T47D (cell line): ENCODE measurements around the gene ZXDA.

ENCODE experiments used
- DNase-seq, 2 experiments: peaks; one replicate each; pipeline versions ENCODE4 v3.0.0 to v3.0.0-alpha.2; 2011 to 2012; ENCODE audit warnings: low read depth in 1 of 2, low spot score in 1 of 2
- JUND ChIP-seq: IDR thresholded peaks from 2 replicates; pipeline ENCODE4 v1.6.1; 2012; ENCODE audit warnings: low read depth
- in situ Hi-C: cut with HindIII; loops from 2 replicates; pipeline ENCODE4 v1.10.0; 2016; ENCODE audit warnings: low sequenced_read_pairs, low pct_unique_long_range_greater_than_20kb

The ZXDA gene

DNA sequence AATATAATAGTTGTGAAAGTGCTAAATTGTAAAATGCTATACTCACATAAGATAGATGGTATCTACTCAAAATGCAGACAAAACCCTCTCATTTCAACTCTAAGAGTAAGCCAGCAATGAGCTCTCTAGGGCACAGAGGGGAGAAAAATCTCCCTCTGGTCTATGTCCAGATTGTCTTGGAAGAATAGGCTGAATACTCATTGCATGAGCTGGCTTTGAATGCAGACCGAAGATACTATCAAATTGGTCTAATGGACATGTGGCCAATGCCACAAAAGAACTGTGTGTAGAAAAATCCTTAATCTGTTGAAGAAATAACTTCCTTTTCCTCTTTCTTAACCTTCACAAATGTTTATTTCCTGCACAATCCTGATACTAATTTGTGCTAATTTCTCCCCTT lies 3.5 kb downstream of the ZXDA start:
- DNase-seq, result no peak
- no peak for TF ChIP-seq JUND
- in situ Hi-C loops, result no loop called here

DNA sequence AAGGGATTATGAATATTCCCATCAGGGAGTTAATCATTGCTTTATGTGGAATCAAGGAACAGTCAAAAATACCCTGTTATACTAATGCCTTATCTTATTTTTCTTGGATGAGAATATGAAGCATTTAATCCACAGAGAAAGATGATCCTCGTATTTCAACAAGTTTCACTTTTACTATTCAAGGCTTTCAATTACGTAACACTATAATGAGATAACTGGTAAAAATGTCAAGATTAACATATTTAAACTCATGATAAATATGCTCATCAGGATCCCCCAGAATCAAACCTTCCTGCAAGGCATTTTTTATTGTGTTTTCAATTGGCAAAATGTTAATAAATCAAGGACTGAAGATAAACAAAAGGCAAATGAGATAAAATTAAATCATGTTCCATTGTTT lies 5.1 kb downstream of the ZXDA start:
- in situ Hi-C loops, result no loop called here
- TF ChIP-seq JUND, result no peak
- DNase-seq, result no peak

DNA sequence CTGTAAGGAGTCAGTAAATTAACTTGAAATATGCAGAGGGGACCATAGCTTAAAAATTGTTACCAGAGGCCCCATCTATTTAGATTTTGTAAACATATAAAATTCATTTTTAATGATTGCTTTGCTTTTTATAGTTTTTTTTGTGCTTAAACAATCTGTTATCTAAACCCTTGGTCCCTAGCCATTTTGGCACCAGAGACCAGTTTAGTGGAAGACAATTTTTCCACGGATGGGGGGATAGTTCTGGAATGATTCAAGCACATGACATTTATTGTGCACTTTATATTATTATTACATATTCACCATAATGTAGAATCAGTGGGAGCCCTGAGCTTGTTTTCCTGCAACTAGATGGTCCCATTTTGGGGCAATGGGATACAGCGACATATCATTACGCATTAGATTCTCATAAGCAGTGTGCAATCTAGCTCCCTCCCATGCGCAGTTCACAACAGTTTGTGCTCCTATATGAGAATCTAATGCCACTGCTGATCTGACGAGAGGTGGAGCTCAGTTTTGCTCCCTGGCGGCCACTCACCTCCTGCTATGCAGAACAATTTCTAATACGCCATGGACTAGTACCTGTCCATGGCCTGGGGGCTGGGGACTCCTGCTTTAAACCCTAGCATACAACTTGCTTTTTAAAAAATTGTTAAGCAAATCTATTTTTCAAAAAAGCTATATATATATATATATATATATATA lies 5.9 kb downstream of the ZXDA start:
- no peak for DNase-seq
- in situ Hi-C loops, result no loop called here
- no peak for TF ChIP-seq JUND

DNA sequence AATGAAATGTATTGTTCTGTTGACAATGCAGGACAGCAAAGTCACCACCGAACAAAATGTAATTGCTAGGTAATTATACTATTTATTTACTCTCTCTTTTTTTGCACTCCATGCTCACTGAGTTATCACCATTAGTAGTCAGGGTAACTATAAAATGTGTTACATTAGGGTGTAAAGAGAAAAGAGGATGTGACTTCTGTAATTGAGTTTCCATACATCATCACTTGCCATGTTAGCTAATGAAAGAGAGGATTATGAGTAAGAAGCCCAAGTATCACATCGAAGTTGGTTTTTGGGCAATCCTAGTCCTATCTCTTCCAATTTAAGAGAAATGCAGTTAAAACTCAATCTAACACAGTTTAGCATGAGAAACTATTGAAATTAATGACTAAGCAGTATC lies 7.6 kb downstream of the ZXDA start:
- TF ChIP-seq JUND, result no peak
- in situ Hi-C loops, result no loop called here
- DNase-seq, result no peak

DNA sequence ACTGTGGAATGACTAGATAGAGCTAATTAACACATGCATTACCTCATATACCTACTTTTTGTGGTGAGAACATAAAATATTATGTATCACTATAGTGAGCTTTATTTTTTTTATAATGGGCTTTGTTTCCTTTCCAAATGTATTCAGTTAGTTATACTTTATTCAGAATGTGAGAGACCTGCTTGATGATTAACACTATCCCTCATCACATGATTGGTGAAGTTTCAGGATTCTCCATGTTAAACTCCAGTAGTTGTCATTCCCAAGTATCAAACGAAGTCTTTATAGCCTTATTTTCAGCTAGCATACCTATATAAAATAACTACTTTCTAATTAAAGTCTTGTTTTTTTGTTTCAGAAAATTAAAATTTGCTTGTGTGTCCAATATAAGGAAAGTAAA lies 8.8 kb downstream of the ZXDA start:
- in situ Hi-C loops, result no loop called here
- DNase-seq, result no peak
- no peak for TF ChIP-seq JUND

DNA sequence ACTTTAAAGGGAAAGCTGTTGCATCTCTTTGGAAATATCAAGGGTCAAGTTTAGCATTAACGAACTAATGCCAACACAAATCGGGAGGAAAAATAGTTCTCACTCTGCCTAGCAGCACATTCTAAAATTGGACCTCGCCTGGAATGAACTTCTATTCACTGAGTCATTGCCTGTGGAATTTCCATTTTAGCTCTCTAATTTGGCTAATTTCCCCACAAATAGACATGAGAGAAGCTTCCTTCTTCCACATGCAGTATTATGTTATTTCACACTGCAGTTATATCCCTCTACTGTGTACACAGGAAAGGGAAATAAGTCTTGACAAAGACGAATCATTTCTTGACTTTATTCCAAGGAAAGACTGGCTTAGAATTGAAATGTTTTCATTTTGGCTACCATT lies 9.3 kb downstream of the ZXDA start:
- TF ChIP-seq JUND, result no peak
- DNase-seq, result no peak
- in situ Hi-C loops, result no loop called here

DNA sequence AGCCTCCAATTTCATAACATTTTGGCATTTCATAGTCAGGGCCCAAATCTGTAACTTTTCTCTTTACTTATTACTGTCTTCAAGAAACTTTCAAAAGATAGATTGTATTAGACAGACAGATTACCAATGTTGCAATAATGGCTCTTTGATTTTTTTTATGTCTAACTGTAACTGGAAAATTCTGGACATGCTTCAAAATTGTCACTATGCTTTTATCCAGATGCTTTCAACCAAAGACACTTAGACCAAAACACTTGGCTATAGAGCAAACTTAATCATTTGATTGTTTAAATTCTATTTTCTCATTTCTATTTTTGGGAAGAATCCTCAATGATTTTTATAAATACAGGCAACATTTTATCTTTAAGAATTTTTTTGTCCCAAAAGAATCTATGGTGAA lies 10.4 kb downstream of the ZXDA start:
- no peak for TF ChIP-seq JUND
- in situ Hi-C loops, result no loop called here
- DNase-seq, result no peak

DNA sequence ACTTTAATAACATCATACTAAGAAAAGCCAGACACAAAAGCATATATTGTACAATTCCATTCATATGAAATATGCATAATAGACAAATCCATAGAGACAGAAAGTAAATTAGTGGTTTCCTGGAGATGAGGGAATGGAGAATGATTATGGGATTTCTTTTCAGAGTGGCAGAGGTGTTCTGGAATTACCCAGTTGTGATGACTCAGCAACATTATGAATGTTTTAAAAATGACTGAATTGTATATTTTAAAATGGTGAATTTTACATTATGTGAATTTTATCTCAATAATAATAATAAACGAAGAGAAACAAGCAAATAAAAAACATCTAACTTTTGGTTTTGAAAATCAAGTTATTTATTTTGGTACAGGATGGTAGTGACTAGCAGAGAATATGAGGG lies 11.2 kb downstream of the ZXDA start:
- DNase-seq, result no peak
- in situ Hi-C loops, result no loop called here
- TF ChIP-seq JUND, result no peak

DNA sequence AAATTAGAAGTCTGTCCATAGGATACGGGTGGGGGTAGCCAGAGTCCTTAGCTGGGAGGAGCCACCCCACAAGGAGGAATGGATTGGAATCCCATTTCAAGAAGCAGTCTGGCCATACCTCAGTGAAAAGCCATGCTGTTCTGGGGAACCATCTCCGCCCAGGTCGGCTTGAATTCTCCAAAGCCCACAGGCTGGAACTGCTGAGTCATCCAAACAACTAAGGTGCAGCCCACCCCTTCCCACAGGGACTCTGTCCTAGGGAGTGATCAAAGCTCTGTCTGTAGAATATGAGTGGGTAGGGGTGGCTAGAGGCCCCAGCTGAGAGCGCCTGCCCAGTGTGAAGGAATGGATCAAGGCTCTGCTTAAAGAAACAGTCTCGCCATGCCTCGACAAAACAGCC lies 38.8 kb downstream of the ZXDA start:
- TF ChIP-seq JUND, result no peak
- no peak for DNase-seq
- in situ Hi-C loops, result no loop called here
